Activated CD8-positive, alpha-beta T cell treated with anti-CD3 and anti-CD28 coated beads for 36 hours (primary cell): Measurements from ENCODE around the gene SLC26A8. TPM values are rescaled to one million over a fixed set of nuclear protein-coding genes. Genes with fewer than 3 reads are reported as not detected.

Experiments
- ATAC-seq: fragments of 200-7000 bp; cut with Tn5 transposase; one replicate; pipeline ENCODE4 v1.10.0; 2021; ENCODE audit warnings: mild to moderate bottlenecking, moderate library complexity
- CTCF ChIA-PET: fragments of 350-600 bp; sonication (Branson Sonifier 250); formaldehyde crosslinking; loops from one replicate; lab custom pipeline; 2021; ENCODE audit warnings: antibody characterized with exemption; lab: Charles Lee
- POLR2A ChIA-PET: fragments of 350-600 bp; sonication (Branson Sonifier 250); formaldehyde crosslinking; loops from one replicate; lab custom pipeline; 2021; ENCODE audit warnings: antibody characterized with exemption; lab: Charles Lee
- DNase-seq: peaks from one replicate; pipeline ENCODE4 v3.0.0-alpha.2; 2020
- H3K27ac Mint-ChIP-seq: one replicate; pipeline ENCODE4 v1.8.0; 2021; ENCODE audit warnings: mild to moderate bottlenecking, mixed read lengths
- H3K27me3 Mint-ChIP-seq: one replicate; pipeline ENCODE4 v1.8.0; 2021; ENCODE audit warnings: mixed read lengths
- H3K36me3 Mint-ChIP-seq: one replicate; pipeline ENCODE4 v1.8.0; 2021; ENCODE audit warnings: low read depth, mixed read lengths
- H3K4me1 Mint-ChIP-seq: one replicate; pipeline ENCODE4 v1.8.0; 2021; ENCODE audit warnings: low read depth, mixed read lengths
- H3K4me3 Mint-ChIP-seq: one replicate; pipeline ENCODE4 v1.8.0; 2021; ENCODE audit warnings: mild to moderate bottlenecking, moderate library complexity, mixed read lengths
- H3K9me3 Mint-ChIP-seq: one replicate; pipeline ENCODE4 v1.8.0; 2021; ENCODE audit warnings: mixed read lengths
- CTCF ChIP-seq: fragments of 200-600 bp; IDR thresholded peaks from one replicate; pipeline ENCODE4 v1.8.0; 2022; ENCODE audit warnings: antibody characterized with exemption, mild to moderate bottlenecking
- intact Hi-C: fragments of 100-400 bp; cut with micrococcal nuclease; formaldehyde crosslinking; loops from one replicate; pipeline ENCODE4 v1.10.0; 2022
- total RNA-seq, 2 experiments: library from RNA; stranded (reverse); gene quantifications; one replicate each; pipeline ENCODE4 v1.2.3, GENCODE V29; 2021

Gene SLC26A8
- total RNA-seq, 2 experiments from 2014 or later: not detected

- ATAC-seq (no peak), DNase-seq (no peak)
- POLR2A ChIA-PET: interaction anchor here (1.4 kb wide), 1 partner anchor 43 kb away, joined by 5 read pairs; no protein-coding TSS in a partner anchor
- H3K4me3 Mint-ChIP-seq: no peak overlapping the region
- H3K9me3 Mint-ChIP-seq: no peaks in the 10 kb centered on the region
- no peak overlapping the region for H3K27ac Mint-ChIP-seq
- CTCF ChIA-PET: interaction anchor here (5.8 kb wide), 1 partner anchor 24 kb away, joined by 31 read pairs; no protein-coding TSS in a partner anchor
- intact Hi-C loops: no loop called here
- H3K4me1 Mint-ChIP-seq: peaks cover 36% of the 10 kb centered on the region
- peaks cover 13% of the 10 kb centered on the region for H3K36me3 Mint-ChIP-seq
- H3K27me3 Mint-ChIP-seq: no peaks in the 10 kb centered on the region
- no peak for TF ChIP-seq CTCF
Observed at GRCh38 chr6:36071281-36071680, 46.8 kb upstream of the SLC26A8 start.

DNA sequence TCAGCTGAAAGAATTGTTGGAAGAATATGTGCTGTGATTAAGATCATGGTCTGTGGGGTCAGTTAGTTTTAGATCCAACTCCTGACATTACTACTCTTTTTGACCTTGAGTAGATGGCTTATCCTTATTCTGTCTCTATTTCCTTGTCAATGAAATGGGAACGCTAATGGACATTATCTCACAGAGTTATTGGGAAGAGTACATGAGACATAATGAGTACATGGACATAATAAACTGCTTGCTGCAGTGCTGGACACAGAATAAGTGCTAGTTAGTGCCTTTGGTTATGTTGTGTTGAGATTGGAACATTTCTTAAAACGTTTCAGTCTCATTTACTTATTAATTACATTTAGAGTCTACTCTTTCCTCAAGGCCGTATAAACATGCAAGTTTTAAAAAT is 45.8 kb upstream of the SLC26A8 start:
- CTCF ChIA-PET: interaction anchor here (1.3 to 5.8 kb wide), 2 partner anchors 25 to 43 kb away, joined by 3 to 31 read pairs; partner anchors contain the start of gene MAPK14
- Mint-ChIP-seq H3K27ac (peak overlapping the region; percentile 9), H3K27me3 (no peaks in the 10 kb centered on the region), H3K36me3 (peaks cover 7% of the 10 kb centered on the region), H3K4me1 (peaks cover 41% of the 10 kb centered on the region), H3K9me3 (no peaks in the 10 kb centered on the region), H3K4me3 (no peak overlapping the region)
- ATAC-seq (no peak), DNase-seq (no peak)
- POLR2A ChIA-PET: no interaction called here
- intact Hi-C loops: no loop called here
- TF ChIP-seq CTCF: no peak

- Mint-ChIP-seq H3K9me3 (no peaks in the 10 kb centered on the region), H3K27ac (no peak overlapping the region), H3K27me3 (no peaks in the 10 kb centered on the region), H3K36me3 (peaks cover 6% of the 10 kb centered on the region), H3K4me1 (peaks cover 48% of the 10 kb centered on the region), H3K4me3 (no peak overlapping the region)
- intact Hi-C loops: no loop called here
- DNase-seq (no peak), ATAC-seq (no peak)
- TF ChIP-seq CTCF: no peak
- ChIA-PET POLR2A (interaction anchor here (1.2 kb wide), 1 partner anchor 11 kb away, joined by 4 read pairs; no protein-coding TSS in a partner anchor), CTCF (interaction anchor here (0.6 to 5.8 kb wide), 3 partner anchors 26 to 279 kb away, joined by 3 to 31 read pairs (median 4); partner anchors contain the start of gene MAPK14)
Observed at GRCh38 chr6:36069573-36069972, 45.1 kb upstream of the SLC26A8 start.

DNA sequence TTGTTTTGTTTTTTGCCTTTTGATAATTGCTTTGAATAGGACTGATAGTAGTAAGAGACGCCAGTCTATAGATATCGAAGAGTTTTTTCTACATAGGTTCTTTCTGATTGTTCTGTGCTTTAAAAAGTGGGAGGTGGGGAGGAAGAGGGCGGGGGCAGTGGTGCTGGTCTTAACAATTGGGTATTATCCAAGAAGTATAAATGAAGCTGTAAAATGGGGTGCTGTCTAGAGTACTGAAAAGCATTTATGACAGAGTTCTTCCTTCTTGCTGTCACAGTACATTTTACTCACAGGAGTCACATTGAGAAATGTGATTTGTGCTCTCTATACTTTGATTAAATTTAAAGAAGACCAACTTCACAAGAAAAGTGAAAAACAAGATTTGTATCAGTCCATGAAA is 44.1 kb upstream of the SLC26A8 start:
- Mint-ChIP-seq H3K27ac (no peak overlapping the region), H3K36me3 (peaks cover 5% of the 10 kb centered on the region), H3K4me3 (no peak overlapping the region), H3K27me3 (no peaks in the 10 kb centered on the region), H3K4me1 (peaks cover 56% of the 10 kb centered on the region), H3K9me3 (no peaks in the 10 kb centered on the region)
- no peak for DNase-seq
- intact Hi-C loops: no loop called here
- CTCF ChIA-PET: interaction anchor here (5.8 kb wide), 1 partner anchor 27 kb away, joined by 31 read pairs; no protein-coding TSS in a partner anchor
- TF ChIP-seq CTCF: no peak
- no peak for ATAC-seq
- POLR2A ChIA-PET: interaction anchor here (0.6 to 1.1 kb wide), 3 partner anchors 11 to 190 kb away, joined by 3 to 7 read pairs (median 4); no protein-coding TSS in a partner anchor

GRCh38 chr6:36068012-36068392 is 43.6 kb upstream of the SLC26A8 start:
- no peaks in the 10 kb centered on the region for H3K27me3 Mint-ChIP-seq
- intact Hi-C loops: no loop called here
- no peak for TF ChIP-seq CTCF
- no peak overlapping the region for H3K4me3 Mint-ChIP-seq
- peaks cover 5% of the 10 kb centered on the region for H3K36me3 Mint-ChIP-seq
- H3K4me1 Mint-ChIP-seq: peaks cover 57% of the 10 kb centered on the region
- ChIA-PET POLR2A (interaction anchor here (1.0 to 1.1 kb wide), 2 partner anchors 11 to 29 kb away, joined by 3 to 7 read pairs; no protein-coding TSS in a partner anchor), CTCF (interaction anchor here (5.8 kb wide), 1 partner anchor 28 kb away, joined by 31 read pairs; no protein-coding TSS in a partner anchor)
- no peaks in the 10 kb centered on the region for H3K9me3 Mint-ChIP-seq
- ATAC-seq (no peak), DNase-seq (no peak)
- H3K27ac Mint-ChIP-seq: no peak overlapping the region
